ENCODE measurements around the gene ZNF385B.

DNA sequence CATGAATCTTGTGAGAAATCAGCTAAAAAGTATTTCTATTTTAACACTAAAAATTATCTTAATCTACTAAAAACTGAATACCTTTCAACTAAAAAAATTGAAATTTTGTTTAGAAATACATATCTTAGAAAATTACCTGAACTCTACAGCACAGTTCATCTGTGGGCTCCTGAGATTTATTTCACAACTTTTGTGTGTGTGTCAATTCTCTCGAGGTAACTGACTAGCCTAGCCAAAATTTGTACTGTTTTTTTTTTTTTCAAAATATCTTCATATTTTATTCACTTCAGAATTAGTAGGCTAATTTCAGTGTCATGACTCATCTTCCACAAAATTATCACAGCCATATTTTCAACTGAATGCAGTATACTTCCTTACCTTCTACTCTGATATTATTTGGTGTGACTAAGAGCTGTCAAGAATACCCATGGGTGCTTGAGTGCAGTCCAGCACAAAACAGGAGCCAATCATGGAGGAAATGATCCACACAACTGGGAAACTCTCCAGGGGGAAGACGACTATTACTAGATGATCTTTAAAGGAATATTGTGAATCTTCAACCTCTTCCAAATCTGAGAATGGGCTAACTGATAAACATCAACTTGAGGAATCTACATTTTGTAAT, 174.6 kb downstream of the ZNF385B start:
- TF ChIP-seq, protein P1, sequence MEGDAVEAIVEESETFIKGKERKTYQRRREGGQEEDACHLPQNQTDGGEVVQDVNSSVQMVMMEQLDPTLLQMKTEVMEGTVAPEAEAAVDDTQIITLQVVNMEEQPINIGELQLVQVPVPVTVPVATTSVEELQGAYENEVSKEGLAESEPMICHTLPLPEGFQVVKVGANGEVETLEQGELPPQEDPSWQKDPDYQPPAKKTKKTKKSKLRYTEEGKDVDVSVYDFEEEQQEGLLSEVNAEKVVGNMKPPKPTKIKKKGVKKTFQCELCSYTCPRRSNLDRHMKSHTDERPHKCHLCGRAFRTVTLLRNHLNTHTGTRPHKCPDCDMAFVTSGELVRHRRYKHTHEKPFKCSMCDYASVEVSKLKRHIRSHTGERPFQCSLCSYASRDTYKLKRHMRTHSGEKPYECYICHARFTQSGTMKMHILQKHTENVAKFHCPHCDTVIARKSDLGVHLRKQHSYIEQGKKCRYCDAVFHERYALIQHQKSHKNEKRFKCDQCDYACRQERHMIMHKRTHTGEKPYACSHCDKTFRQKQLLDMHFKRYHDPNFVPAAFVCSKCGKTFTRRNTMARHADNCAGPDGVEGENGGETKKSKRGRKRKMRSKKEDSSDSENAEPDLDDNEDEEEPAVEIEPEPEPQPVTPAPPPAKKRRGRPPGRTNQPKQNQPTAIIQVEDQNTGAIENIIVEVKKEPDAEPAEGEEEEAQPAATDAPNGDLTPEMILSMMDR (IDR thresholded peaks at IDR 0.05), result no peak
- TF ChIP-seq EP300 (IDR thresholded peaks at IDR 0.05), result no peak
- TF ChIP-seq POLR2A (IDR thresholded peaks at IDR 0.05), result no peak
